Tibial nerve (tissue), 3 donors: ENCODE data around the gene PRKCG.
A peak's percentile ranks its signal among the peaks of the same experiment; 100 is the strongest.

Experiments used
- POLR2A ChIP-seq, 2 donors: fragments of 450-650 bp; IDR thresholded peaks; one replicate each; pipeline ENCODE4 v1.6.1; 2017; ENCODE audit warnings: antibody characterized with exemption in 2 of 2, mild to moderate bottlenecking in 2 of 2, moderate library complexity in 2 of 2
- TF ChIP-seq, protein P1 (sequence below), 5 experiments: fragments of 200-600 bp in 3 of 5; fragments of 450-650 bp in 2 of 5; sonication (generic) in 3 of 5; IDR thresholded peaks; one replicate each; pipeline ENCODE4 v1.5.1; 2016 to 2019; ENCODE audit warnings: antibody characterized with exemption in 5 of 5, mild to moderate bottlenecking in 3 of 5, moderate library complexity in 2 of 5

DNA sequence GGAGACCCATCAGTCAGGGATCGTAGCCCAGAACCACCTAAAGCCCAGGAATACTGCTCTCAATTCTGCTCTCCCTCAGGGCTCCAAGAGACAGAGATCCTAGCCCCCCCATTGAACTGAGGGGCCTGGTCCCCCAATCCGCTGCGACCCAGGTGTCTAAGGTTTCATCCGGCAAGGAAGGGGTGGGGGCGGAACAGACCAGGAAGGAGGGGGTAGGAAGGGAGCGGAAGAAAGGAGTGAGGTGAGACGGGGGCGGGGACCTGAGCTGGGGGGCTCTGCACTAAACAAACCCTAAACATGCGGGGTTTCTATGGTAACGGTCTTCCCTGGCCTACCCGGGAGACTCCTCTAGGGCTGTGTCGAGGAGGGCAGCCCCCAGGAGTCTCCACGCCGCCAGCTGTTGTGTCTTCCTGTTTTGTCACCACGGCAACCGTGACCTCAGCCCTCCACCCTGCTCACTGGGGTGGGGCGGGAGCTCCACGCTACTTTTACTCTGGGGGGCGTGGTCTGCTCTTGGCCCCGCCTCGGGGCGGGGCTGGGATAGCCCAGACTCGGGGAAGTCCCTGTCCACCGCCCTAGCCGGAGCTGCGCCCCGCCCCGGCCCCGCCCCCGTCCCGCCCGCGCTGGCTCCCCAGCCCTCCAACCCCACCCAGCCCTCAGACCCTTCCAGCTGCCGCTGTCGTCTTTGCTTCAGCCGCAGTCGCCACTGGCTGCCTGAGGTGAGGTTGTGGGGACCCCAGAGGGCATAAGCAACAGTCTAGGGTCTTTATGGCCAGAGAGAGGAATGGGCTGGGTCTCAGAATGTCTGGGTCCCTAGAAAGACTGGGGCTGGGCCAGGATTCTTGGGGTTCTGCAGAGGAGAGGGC is 14.5 kb upstream of the PRKCG start, which contains the start of gene MYADM:
- TF ChIP-seq, protein P1, sequence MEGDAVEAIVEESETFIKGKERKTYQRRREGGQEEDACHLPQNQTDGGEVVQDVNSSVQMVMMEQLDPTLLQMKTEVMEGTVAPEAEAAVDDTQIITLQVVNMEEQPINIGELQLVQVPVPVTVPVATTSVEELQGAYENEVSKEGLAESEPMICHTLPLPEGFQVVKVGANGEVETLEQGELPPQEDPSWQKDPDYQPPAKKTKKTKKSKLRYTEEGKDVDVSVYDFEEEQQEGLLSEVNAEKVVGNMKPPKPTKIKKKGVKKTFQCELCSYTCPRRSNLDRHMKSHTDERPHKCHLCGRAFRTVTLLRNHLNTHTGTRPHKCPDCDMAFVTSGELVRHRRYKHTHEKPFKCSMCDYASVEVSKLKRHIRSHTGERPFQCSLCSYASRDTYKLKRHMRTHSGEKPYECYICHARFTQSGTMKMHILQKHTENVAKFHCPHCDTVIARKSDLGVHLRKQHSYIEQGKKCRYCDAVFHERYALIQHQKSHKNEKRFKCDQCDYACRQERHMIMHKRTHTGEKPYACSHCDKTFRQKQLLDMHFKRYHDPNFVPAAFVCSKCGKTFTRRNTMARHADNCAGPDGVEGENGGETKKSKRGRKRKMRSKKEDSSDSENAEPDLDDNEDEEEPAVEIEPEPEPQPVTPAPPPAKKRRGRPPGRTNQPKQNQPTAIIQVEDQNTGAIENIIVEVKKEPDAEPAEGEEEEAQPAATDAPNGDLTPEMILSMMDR (IDR thresholded peaks at IDR 0.05), result no peak
- TF ChIP-seq POLR2A (IDR thresholded peaks at IDR 0.05), result peak; percentile 63 to 80
